Osteoblast (primary cell): ENCODE data around the gene GPR52. TPM values are rescaled to one million over a fixed set of nuclear protein-coding genes. Genes with fewer than 3 reads are reported as not detected.

ENCODE experiments used
- DNase-seq: peaks from one replicate; pipeline ENCODE4 v3.0.0; 2011; ENCODE audit warnings: low spot score, mixed read lengths; ENCODE audit not compliant: insufficient read length; ENCODE audit errors: missing footprints
- H2AFZ ChIP-seq: 2 replicates; pipeline ENCODE4 v1.6.0; 2011; ENCODE audit warnings: mild to moderate bottlenecking, low read length
- H3K27ac ChIP-seq: 2 replicates; pipeline ENCODE4 v1.5.1; 2011; ENCODE audit warnings: mild to moderate bottlenecking, low read depth, low read length, moderate library complexity
- H3K27me3 ChIP-seq: 2 replicates; pipeline ENCODE4 v1.6.0; 2012; ENCODE audit warnings: mild to moderate bottlenecking, control low read depth, inconsistent platforms, low read length, moderate library complexity; ENCODE audit not compliant: insufficient read depth
- H3K36me3 ChIP-seq: 2 replicates; pipeline ENCODE4 v1.5.1; 2011; ENCODE audit warnings: mild to moderate bottlenecking, low read length, control low read depth, moderate library complexity; ENCODE audit not compliant: insufficient read depth
- H3K4me1 ChIP-seq: 2 replicates; pipeline ENCODE4 v1.5.1; 2011; ENCODE audit warnings: mild to moderate bottlenecking, low read length, control low read depth, moderate library complexity; ENCODE audit not compliant: insufficient read depth
- H3K4me2 ChIP-seq: 2 replicates; pipeline ENCODE4 v1.6.0; 2011; ENCODE audit warnings: mild to moderate bottlenecking, low read length; ENCODE audit not compliant: insufficient read depth
- H3K4me3 ChIP-seq: fragments of 200-600 bp; sonication (generic); 3 replicates; pipeline ENCODE4 v1.5.1; 2012; ENCODE audit warnings: mild to moderate bottlenecking, low read length, inconsistent platforms; ENCODE audit not compliant: insufficient read depth
- H3K79me2 ChIP-seq: 2 replicates; pipeline ENCODE4 v1.6.0; 2012; ENCODE audit warnings: mild to moderate bottlenecking, low read length, control low read depth, inconsistent platforms; ENCODE audit not compliant: insufficient read depth
- H3K9me3 ChIP-seq: 2 replicates; pipeline ENCODE4 v1.5.1; 2011; ENCODE audit warnings: low read depth, low read length, control low read depth
- H4K20me1 ChIP-seq: 2 replicates; pipeline ENCODE4 v1.6.0; 2012; ENCODE audit warnings: mild to moderate bottlenecking, low read length, control low read depth; ENCODE audit not compliant: insufficient read depth
- CTCF ChIP-seq: IDR thresholded peaks from 2 replicates; pipeline ENCODE4 v1.5.1; 2011; ENCODE audit warnings: mild to moderate bottlenecking, low read depth, low read length, moderate library complexity; ENCODE audit errors: extremely low read depth
- total RNA-seq: library from RNA; depleted of rRNA; stranded (reverse); fragments of >200 nt; gene quantifications from 2 replicates; pipeline ENCODE4 v1.2.3, GENCODE V29; 2012

GPR52 gene
- total RNA-seq, 1 donor = 1.4 TPM

GRCh38 chr1:174433451-174433850 lies 14.3 kb upstream of the GPR52 start:
- Histone ChIP-seq H3K27me3 (no peaks in the 10 kb centered on the region), H4K20me1 (no peaks in the 10 kb centered on the region), H3K36me3 (no peaks in the 10 kb centered on the region), H2AFZ (no peak overlapping the region), H3K4me3 (no peak overlapping the region), H3K4me2 (no peak overlapping the region), H3K4me1 (peaks cover 2% of the 10 kb centered on the region), H3K9me3 (no peaks in the 10 kb centered on the region), H3K79me2 (no peaks in the 10 kb centered on the region), H3K27ac (no peak overlapping the region)
- TF ChIP-seq CTCF = no peak
- peak; percentile 26 for DNase-seq

GRCh38 chr1:174445351-174445750 lies 2.4 kb upstream of the GPR52 start:
- no peaks in the 10 kb centered on the region for H3K9me3 ChIP-seq
- H2AFZ ChIP-seq = no peak overlapping the region
- H3K4me2 ChIP-seq = no peak overlapping the region
- no peak overlapping the region for H3K27ac ChIP-seq
- H3K79me2 ChIP-seq = no peaks in the 10 kb centered on the region
- DNase-seq = no peak
- H3K4me1 ChIP-seq = no peaks in the 10 kb centered on the region
- no peak for TF ChIP-seq CTCF
- H3K27me3 ChIP-seq = no peaks in the 10 kb centered on the region
- no peak overlapping the region for H3K4me3 ChIP-seq
- no peaks in the 10 kb centered on the region for H4K20me1 ChIP-seq
- no peaks in the 10 kb centered on the region for H3K36me3 ChIP-seq

- H3K4me2 ChIP-seq = no peak overlapping the region
- no peaks in the 10 kb centered on the region for H3K36me3 ChIP-seq
- H3K4me1 ChIP-seq = no peaks in the 10 kb centered on the region
- no peaks in the 10 kb centered on the region for H4K20me1 ChIP-seq
- no peak overlapping the region for H2AFZ ChIP-seq
- TF ChIP-seq CTCF = no peak
- no peaks in the 10 kb centered on the region for H3K79me2 ChIP-seq
- no peak overlapping the region for H3K27ac ChIP-seq
- H3K9me3 ChIP-seq = no peaks in the 10 kb centered on the region
- DNase-seq = no peak
- H3K4me3 ChIP-seq = no peak overlapping the region
- H3K27me3 ChIP-seq = no peaks in the 10 kb centered on the region
Measured at GRCh38 chr1:174445817-174446216, 1.9 kb upstream of the GPR52 start.

- Histone ChIP-seq H3K4me3 (no peak overlapping the region), H2AFZ (no peak overlapping the region), H3K4me1 (no peaks in the 10 kb centered on the region), H3K79me2 (no peaks in the 10 kb centered on the region), H3K36me3 (no peaks in the 10 kb centered on the region), H3K27ac (no peak overlapping the region), H3K27me3 (no peaks in the 10 kb centered on the region), H3K4me2 (no peak overlapping the region), H3K9me3 (no peaks in the 10 kb centered on the region), H4K20me1 (no peaks in the 10 kb centered on the region)
- no peak for TF ChIP-seq CTCF
- no peak for DNase-seq
Measured at GRCh38 chr1:174448531-174448883, 743 bp downstream of the GPR52 start.
